ENCODE measurements around the gene VENTX. TPM values are rescaled to one million over a fixed set of nuclear protein-coding genes. Genes with fewer than 3 reads are reported as not detected.
"Not testable (repeated sequence)": the region's sequence is repeated elsewhere in the genome, so short reads cannot be mapped to it uniquely, and the experiment has no call there.

Gene VENTX
- total and polyA plus RNA-seq, 10 of the 15 experiments (the other 5 are each of a cell fraction or from before 2014, with no cell fraction given) = 0.05 TPM; not detected in 9

DNA sequence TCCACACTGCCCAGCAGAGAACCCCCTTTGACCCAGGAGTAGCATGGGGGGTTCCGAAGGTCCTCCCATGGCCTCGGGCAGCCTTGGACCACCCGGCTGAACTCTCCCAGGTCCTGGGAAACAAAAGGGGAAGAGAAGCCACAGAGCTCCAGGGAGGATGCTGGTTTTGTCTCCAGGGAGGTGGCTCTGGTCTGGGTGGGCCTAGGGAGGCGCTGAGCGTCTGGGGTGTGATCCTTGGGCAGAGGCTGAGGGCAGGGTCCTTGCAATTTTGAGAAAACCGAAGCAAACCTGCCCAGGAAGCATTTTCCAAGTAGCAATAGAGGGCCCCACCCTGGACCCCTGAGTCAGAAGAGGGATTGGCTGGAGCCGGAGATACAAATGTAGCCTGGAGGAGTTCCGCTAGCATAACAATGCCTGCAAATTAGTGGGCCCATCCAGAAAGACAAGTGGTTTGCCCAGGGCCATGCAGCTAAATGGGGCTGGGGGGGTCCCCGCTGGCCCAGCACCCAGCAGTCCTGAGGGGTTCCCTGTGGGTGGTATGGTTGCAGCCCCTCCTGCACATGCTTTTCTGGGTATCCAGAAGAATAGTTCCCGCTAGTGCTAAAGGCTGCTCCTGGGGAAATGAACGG is 5.6 kb upstream of the VENTX start:
- no peak overlapping the region for H3K27ac ChIP-seq (ENCODE audit: control insufficient read depth, insufficient read depth)
- SMC1A ChIA-PET (ENCODE audit: uncharacterized antibody, unreplicated experiment) = no interaction called here
- POLR2A ChIA-PET = no interaction called here
- no peaks in the 10 kb centered on the region for H3K36me3 ChIP-seq (ENCODE audit: control insufficient read depth in 2 of 2, insufficient read depth in 2 of 2, low read length in 1 of 2)
- no peak for DNase-seq (ENCODE audit: low read depth, low spot score)
- H3K4me1 ChIP-seq (ENCODE audit: control insufficient read depth, insufficient read depth, low read length) = no peaks in the 10 kb centered on the region
- H3K4me3 ChIP-seq = no peak overlapping the region
- no peak overlapping the region for H3K4me2 ChIP-seq (ENCODE audit: control insufficient read depth, insufficient read depth)
- H3K27me3 ChIP-seq (replicated peaks in 1 of 2; ENCODE audit: control insufficient read depth in 2 of 2, insufficient read depth in 2 of 2, low read length in 1 of 2) = peaks cover 0 to 3% of the 10 kb centered on the region in 2 experiments; a peak in 2 of 4 replicates
- 61% methylated on average over 11 of the region's 11 CpGs for WGBS (ENCODE audit: insufficient coverage, insufficient replicate concordance, low lambda C conversion rate, missing lambda C conversion rate)
- no peak overlapping the region for H2AFZ ChIP-seq (ENCODE audit: control insufficient read depth, low read depth, low read length)
- in situ Hi-C loops (cut with MboI) = no loop called here
- TF ChIP-seq, protein P1, sequence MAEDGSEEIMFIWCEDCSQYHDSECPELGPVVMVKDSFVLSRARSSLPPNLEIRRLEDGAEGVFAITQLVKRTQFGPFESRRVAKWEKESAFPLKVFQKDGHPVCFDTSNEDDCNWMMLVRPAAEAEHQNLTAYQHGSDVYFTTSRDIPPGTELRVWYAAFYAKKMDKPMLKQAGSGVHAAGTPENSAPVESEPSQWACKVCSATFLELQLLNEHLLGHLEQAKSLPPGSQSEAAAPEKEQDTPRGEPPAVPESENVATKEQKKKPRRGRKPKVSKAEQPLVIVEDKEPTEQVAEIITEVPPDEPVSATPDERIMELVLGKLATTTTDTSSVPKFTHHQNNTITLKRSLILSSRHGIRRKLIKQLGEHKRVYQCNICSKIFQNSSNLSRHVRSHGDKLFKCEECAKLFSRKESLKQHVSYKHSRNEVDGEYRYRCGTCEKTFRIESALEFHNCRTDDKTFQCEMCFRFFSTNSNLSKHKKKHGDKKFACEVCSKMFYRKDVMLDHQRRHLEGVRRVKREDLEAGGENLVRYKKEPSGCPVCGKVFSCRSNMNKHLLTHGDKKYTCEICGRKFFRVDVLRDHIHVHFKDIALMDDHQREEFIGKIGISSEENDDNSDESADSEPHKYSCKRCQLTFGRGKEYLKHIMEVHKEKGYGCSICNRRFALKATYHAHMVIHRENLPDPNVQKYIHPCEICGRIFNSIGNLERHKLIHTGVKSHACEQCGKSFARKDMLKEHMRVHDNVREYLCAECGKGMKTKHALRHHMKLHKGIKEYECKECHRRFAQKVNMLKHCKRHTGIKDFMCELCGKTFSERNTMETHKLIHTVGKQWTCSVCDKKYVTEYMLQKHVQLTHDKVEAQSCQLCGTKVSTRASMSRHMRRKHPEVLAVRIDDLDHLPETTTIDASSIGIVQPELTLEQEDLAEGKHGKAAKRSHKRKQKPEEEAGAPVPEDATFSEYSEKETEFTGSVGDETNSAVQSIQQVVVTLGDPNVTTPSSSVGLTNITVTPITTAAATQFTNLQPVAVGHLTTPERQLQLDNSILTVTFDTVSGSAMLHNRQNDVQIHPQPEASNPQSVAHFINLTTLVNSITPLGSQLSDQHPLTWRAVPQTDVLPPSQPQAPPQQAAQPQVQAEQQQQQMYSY (CRISPR knock-in tag; IDR thresholded peaks at IDR 0.05) = no peak
- no peak for TF ChIP-seq EGR1 (IDR thresholded peaks at IDR 0.05; ENCODE audit: borderline replicate concordance in 1 of 2, low read depth in 2 of 2, low read length in 2 of 2)
- H4K20me1 ChIP-seq (ENCODE audit: control insufficient read depth, insufficient read depth) = no peaks in the 10 kb centered on the region
- H3K9me3 ChIP-seq (replicated peaks; ENCODE audit: control insufficient read depth, insufficient read depth, low read length) = no peaks in the 10 kb centered on the region
- intact Hi-C loops (cut with micrococcal nuclease; ENCODE audit: unreplicated experiment) = no loop called here
- BruUV-seq (replicated peaks) = no TSS peak
- CTCF ChIA-PET = no interaction called here
- FAIRE-seq = no peak
- H3K79me2 ChIP-seq (ENCODE audit: control insufficient read depth, insufficient read depth, low read length) = no peaks in the 10 kb centered on the region
- RAD21 ChIA-PET (ENCODE audit: unreplicated experiment) = no interaction called here
- no peak overlapping the region for H3K9ac ChIP-seq (ENCODE audit: control insufficient read depth, insufficient read depth, low read length)
- ATAC-seq = no peak

DNA sequence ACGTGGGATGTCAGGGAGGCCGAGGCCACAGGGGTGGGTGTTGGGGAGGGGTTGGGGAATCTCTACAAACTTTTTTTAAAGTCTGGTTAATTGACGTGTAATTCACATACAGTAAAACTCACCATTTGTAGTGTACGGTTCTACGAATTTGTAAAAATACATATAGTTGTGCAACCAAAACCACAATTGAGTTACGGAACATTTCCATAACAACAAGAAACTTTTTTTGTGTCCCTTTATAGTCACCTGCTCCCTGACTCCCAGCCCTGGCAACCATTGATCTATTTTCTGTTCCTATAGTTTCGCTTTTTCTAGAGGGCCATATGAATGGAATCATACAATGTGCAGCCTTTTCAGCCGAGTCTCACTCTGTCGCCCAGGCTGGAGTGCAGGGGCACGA is 2.9 kb upstream of the VENTX start:
- H3K9me3 ChIP-seq (replicated peaks; ENCODE audit: control insufficient read depth, insufficient read depth, low read length); H2AFZ ChIP-seq (ENCODE audit: control insufficient read depth, low read depth, low read length); H3K27me3 ChIP-seq (replicated peaks in 1 of 2; ENCODE audit: control insufficient read depth in 2 of 2, insufficient read depth in 2 of 2, low read length in 1 of 2); in situ Hi-C loops (cut with MboI); H3K4me3 ChIP-seq; ATAC-seq; SMC1A ChIA-PET (ENCODE audit: uncharacterized antibody, unreplicated experiment); POLR2A ChIA-PET; H3K9ac ChIP-seq (ENCODE audit: control insufficient read depth, insufficient read depth, low read length); H3K4me1 ChIP-seq (ENCODE audit: control insufficient read depth, insufficient read depth, low read length); intact Hi-C loops (cut with micrococcal nuclease; ENCODE audit: unreplicated experiment); H3K4me2 ChIP-seq (ENCODE audit: control insufficient read depth, insufficient read depth); BruUV-seq (replicated peaks); CTCF ChIA-PET; H3K36me3 ChIP-seq (ENCODE audit: control insufficient read depth in 2 of 2, insufficient read depth in 2 of 2, low read length in 1 of 2); DNase-seq (ENCODE audit: low read depth, low spot score); FAIRE-seq; H3K79me2 ChIP-seq (ENCODE audit: control insufficient read depth, insufficient read depth, low read length); RAD21 ChIA-PET (ENCODE audit: unreplicated experiment); H3K27ac ChIP-seq (ENCODE audit: control insufficient read depth, insufficient read depth); H4K20me1 ChIP-seq (ENCODE audit: control insufficient read depth, insufficient read depth): not testable (repeated sequence)
- 31% methylated on average over 7 of the region's 10 CpGs for WGBS (ENCODE audit: insufficient coverage, insufficient replicate concordance, low lambda C conversion rate, missing lambda C conversion rate)
